BLaER1 (cell line): Measurements from ENCODE around the gene EPB41L4A.
"Not testable (repeated sequence)": the region's sequence is repeated elsewhere in the genome, so short reads cannot be mapped to it uniquely, and the experiment has no call there.

ENCODE experiments used
- H3K27ac ChIP-seq: shearing (Covaris generic); formaldehyde crosslinking; 2 replicates; pipeline ENCODE4 v1.8.1; 2022
- H3K27me3 ChIP-seq: shearing (Covaris generic); formaldehyde crosslinking; 2 replicates; pipeline ENCODE4 v1.8.1; 2022
- H3K36me3 ChIP-seq: shearing (Covaris generic); formaldehyde crosslinking; 2 replicates; pipeline ENCODE4 v1.8.1; 2022
- H3K4me1 ChIP-seq: shearing (Covaris generic); formaldehyde crosslinking; 2 replicates; pipeline ENCODE4 v1.8.1; 2022
- H3K4me2 ChIP-seq: shearing (Covaris generic); formaldehyde crosslinking; 2 replicates; pipeline ENCODE4 v1.8.1; 2022
- H3K4me3 ChIP-seq: shearing (Covaris generic); formaldehyde crosslinking; 2 replicates; pipeline ENCODE4 v1.8.1; 2022
- H3K9ac ChIP-seq: shearing (Covaris generic); formaldehyde crosslinking; 2 replicates; pipeline ENCODE4 v1.8.1; 2022
- H3K9me3 ChIP-seq: shearing (Covaris generic); formaldehyde crosslinking; 2 replicates; pipeline ENCODE4 v1.8.1; 2022
- H4K20me1 ChIP-seq: shearing (Covaris generic); formaldehyde crosslinking; 2 replicates; pipeline ENCODE4 v1.8.1; 2022
- Cebpa-rat ChIP-seq: shearing (Covaris generic); IDR thresholded peaks from 2 replicates; pipeline ENCODE4 v1.8.1; 2022

EPB41L4A gene

DNA sequence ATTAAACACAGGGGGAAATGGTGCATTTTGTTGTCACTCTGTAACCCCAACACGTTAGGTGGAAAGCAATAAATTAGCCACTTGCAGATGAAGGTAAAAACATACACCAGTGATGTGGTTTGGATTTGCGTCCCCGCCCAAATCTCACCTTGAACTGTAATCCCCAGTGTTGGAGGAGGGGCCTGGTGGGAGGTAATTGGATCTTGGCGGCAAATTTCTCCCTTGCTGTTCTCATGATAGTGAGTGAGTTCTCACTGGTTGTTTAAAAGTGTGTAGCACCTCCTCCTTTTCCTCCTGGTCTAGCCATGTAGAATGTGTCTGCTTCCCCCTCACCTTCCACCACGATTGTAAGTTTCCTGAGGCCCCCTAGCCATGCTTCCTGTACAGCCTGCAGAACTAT lies 17.2 kb downstream of the EPB41L4A start:
- no peaks in the 10 kb centered on the region for H3K4me1 ChIP-seq
- TF ChIP-seq Cebpa-rat: no peak
- no peaks in the 10 kb centered on the region for H3K36me3 ChIP-seq

DNA sequence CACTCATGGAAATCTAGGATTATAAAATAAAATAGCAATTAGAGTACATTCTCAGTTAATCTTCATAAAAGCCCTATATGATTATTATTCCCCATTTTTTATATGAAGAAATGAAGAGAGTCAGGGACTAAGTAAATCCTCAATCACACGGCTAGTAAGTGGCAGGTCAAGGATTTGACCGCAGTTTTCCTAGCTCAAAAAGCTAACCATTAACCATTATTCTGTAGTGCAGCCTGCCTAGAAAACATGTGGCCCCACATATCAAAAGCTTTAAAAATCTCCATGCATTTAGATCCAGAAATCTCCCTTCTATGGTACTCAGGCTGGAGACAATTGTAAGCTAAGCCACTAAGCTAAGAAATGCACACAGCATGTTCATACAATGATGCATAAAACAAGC lies 21.4 kb downstream of the EPB41L4A start:
- H3K9ac ChIP-seq: no peak overlapping the region
- no peaks in the 10 kb centered on the region for H3K9me3 ChIP-seq
- no peak overlapping the region for H3K4me2 ChIP-seq
- no peaks in the 10 kb centered on the region for H4K20me1 ChIP-seq
- H3K4me3 ChIP-seq: no peak overlapping the region
- H3K27me3 ChIP-seq: no peaks in the 10 kb centered on the region
- H3K36me3 ChIP-seq: no peaks in the 10 kb centered on the region
- TF ChIP-seq Cebpa-rat: no peak
- no peaks in the 10 kb centered on the region for H3K4me1 ChIP-seq
- H3K27ac ChIP-seq: no peak overlapping the region

More for the DNA sequence above, 17.2 kb downstream of the EPB41L4A start:
- no peak overlapping the region for H3K27ac ChIP-seq
- H4K20me1 ChIP-seq: no peaks in the 10 kb centered on the region
- H3K27me3 ChIP-seq: no peaks in the 10 kb centered on the region
- H3K4me2 ChIP-seq: no peak overlapping the region
- no peaks in the 10 kb centered on the region; the same call in 1 of the 2 replicates for H3K9me3 ChIP-seq
- H3K4me3 ChIP-seq: no peak overlapping the region
- no peak overlapping the region for H3K9ac ChIP-seq

DNA sequence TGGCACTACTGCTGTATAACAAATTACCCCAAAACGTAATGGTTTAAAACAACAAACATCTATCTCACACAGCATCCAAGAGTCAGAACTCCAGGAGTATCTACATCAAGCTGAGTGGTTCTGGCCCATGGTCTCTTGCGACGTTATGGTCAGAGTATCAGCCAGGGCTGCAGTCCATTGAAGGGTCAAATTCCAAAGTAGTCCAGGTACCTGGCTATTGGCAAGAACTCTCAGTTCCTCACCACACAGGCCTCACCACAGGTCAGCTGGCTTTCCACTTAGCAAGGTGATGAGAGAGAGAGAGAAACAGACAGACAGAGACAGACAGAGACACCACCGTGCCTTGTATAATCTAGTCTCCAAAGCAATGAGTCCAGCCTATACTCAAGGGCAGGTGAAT lies 22.6 kb downstream of the EPB41L4A start:
- Histone ChIP-seq H3K4me3 (no peak overlapping the region), H3K4me2 (no peak overlapping the region)
- TF ChIP-seq Cebpa-rat: no peak

DNA sequence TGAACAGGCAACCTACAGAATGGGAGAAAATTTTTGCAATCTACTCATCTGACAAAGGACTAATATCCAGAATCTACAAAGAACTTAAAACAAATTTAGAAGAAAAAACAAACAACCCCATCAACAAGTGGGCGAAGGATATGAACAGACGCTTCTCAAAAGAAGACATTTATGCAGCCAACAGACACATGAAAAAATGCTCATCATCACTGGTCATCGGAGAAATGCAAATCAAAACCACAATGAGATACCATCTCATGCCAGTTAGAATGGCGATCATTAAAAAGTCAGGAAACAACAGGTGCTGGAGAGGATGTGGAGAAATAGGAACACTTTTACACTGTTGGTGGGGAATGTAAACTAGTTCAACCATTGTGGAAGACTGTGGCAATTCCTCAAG lies 23.8 kb downstream of the EPB41L4A start:
- H3K9ac ChIP-seq, H3K27me3 ChIP-seq, H3K4me2 ChIP-seq, H3K36me3 ChIP-seq, H3K4me3 ChIP-seq, H3K4me1 ChIP-seq, H3K27ac ChIP-seq, H4K20me1 ChIP-seq, H3K9me3 ChIP-seq: not testable (repeated sequence)

More for the DNA sequence above, 22.6 kb downstream of the EPB41L4A start:
- no peaks in the 10 kb centered on the region for H3K4me1 ChIP-seq
- no peak overlapping the region for H3K27ac ChIP-seq
- H4K20me1 ChIP-seq: no peaks in the 10 kb centered on the region
- H3K9me3 ChIP-seq: no peaks in the 10 kb centered on the region
- H3K9ac ChIP-seq: no peak overlapping the region
- H3K36me3 ChIP-seq: no peaks in the 10 kb centered on the region
- H3K27me3 ChIP-seq: no peaks in the 10 kb centered on the region

DNA sequence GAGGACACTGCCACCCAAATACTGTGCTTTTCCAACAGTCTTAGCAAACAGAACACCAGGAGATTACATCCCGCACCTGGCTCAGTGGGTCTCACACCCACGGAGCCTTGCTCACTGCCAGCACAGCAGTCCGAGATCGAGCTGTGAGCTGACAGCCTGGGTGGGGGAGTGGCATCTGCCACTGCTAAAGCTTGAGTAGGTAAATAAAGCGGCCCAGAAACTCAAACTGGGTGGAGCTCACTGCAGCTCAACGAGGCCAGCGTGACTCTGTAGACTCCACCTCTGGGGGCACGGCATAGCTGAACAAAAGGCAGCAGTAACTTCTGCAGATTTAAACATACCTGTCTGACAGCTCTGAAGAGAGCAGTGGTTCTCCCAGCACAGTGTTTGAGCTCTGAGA lies 28.8 kb downstream of the EPB41L4A start:
- H3K4me3 ChIP-seq: no peak overlapping the region
- H3K36me3 ChIP-seq: no peaks in the 10 kb centered on the region
- no peak overlapping the region for H3K4me2 ChIP-seq
- no peak overlapping the region for H3K27ac ChIP-seq
- no peak overlapping the region for H3K9ac ChIP-seq
- no peaks in the 10 kb centered on the region for H3K9me3 ChIP-seq
- H3K27me3 ChIP-seq: no peaks in the 10 kb centered on the region
- no peaks in the 10 kb centered on the region for H4K20me1 ChIP-seq
- no peak for TF ChIP-seq Cebpa-rat
- no peaks in the 10 kb centered on the region for H3K4me1 ChIP-seq

DNA sequence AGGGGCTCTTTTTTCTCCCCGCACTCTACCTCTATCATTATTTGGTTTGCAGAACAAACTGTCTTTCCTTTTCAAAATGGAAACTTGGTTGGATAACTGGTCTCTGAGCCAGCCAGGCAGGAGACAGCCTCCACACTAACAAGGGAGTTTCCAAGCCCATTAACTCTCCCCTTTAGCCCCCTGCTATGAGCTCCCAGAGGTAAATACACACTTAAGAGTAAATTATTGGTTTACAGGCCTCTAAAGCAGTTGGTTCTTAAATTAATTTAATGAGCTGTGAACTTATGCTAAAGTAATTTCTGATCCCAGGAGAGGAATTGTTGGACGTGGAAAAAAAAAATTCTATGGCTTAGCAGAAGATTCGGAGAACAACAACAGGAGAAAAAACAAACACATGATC lies 30.3 kb downstream of the EPB41L4A start:
- no peaks in the 10 kb centered on the region for H3K27me3 ChIP-seq
- no peaks in the 10 kb centered on the region for H3K36me3 ChIP-seq
- H3K9me3 ChIP-seq: no peaks in the 10 kb centered on the region
- H4K20me1 ChIP-seq: no peaks in the 10 kb centered on the region
- no peak for TF ChIP-seq Cebpa-rat
- no peak overlapping the region for H3K9ac ChIP-seq
- H3K4me3 ChIP-seq: no peak overlapping the region
- no peak overlapping the region for H3K4me2 ChIP-seq
- H3K4me1 ChIP-seq: no peaks in the 10 kb centered on the region
- H3K27ac ChIP-seq: no peak overlapping the region

DNA sequence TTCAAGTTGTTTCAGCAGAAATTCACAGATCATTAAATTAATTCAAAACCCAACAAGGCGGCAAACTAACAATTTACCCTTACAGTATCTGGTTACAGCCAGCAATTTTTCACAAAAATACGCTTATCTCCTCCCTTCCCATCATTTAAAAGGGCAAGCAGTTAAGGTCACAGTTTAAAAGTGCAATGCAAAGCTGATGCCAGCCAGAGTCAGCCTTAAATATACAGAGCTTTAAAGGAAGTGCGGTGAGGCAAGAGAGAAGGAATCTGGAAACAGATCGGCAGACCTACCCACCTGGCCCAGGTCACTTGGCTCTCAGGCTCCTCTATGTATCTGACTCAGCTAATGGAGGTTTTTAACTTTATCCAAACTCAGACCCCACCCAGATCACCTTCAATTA lies 31.0 kb downstream of the EPB41L4A start:
- no peak overlapping the region for H3K4me2 ChIP-seq
- H3K4me1 ChIP-seq: no peaks in the 10 kb centered on the region
- TF ChIP-seq Cebpa-rat: no peak
- H3K4me3 ChIP-seq: no peak overlapping the region
- no peaks in the 10 kb centered on the region for H4K20me1 ChIP-seq
- no peak overlapping the region for H3K27ac ChIP-seq
- no peaks in the 10 kb centered on the region for H3K36me3 ChIP-seq
- H3K9ac ChIP-seq: no peak overlapping the region
- no peaks in the 10 kb centered on the region for H3K9me3 ChIP-seq
- H3K27me3 ChIP-seq: no peaks in the 10 kb centered on the region

DNA sequence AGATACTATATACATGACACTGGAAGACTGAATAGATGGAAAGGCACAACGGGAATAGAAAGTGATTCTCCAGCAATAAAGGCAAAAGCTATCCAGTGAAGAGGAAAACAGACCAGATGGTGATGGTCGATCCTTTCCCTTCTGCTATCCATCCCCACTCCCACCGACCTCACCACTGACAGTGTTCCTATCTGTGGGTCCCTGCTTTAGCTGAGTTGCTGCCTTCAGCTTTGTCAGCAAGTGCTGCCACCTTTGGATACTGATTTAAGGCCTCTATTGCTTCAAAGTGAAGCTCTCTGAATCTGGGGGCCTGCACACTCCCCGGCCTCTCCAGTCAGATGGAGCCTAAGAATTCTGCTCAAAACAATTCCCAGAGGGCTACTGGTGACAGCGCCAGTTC lies 32.3 kb downstream of the EPB41L4A start:
- Histone ChIP-seq H4K20me1 (no peaks in the 10 kb centered on the region), H3K4me3 (no peak overlapping the region), H3K27me3 (no peaks in the 10 kb centered on the region), H3K9ac (no peak overlapping the region), H3K9me3 (no peaks in the 10 kb centered on the region), H3K36me3 (no peaks in the 10 kb centered on the region), H3K4me2 (no peak overlapping the region), H3K4me1 (no peaks in the 10 kb centered on the region), H3K27ac (no peak overlapping the region)
- no peak for TF ChIP-seq Cebpa-rat

DNA sequence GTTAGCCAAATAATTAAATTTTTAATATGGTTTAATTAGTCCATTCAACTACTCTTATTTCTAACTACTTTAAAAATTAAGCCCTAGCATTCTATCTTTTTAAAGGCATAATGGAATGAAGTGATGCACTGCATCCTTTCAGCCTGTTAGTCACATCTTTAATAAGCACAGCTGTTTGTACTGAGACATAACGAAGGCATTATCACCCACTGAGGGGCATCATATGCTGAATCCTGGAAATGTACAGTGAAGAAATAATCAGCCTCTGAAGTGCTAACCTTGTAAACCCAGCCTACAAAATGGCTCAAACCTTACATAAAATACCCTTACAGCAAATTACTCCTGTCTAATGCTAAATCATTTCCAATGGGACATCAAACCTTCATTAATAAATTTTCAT lies 33.1 kb downstream of the EPB41L4A start:
- no peak overlapping the region for H3K4me3 ChIP-seq
- no peaks in the 10 kb centered on the region for H3K4me1 ChIP-seq
- no peaks in the 10 kb centered on the region for H3K36me3 ChIP-seq
- no peak for TF ChIP-seq Cebpa-rat
- H3K27ac ChIP-seq: no peak overlapping the region
- no peak overlapping the region for H3K9ac ChIP-seq
- no peaks in the 10 kb centered on the region for H3K27me3 ChIP-seq
- H3K9me3 ChIP-seq: no peaks in the 10 kb centered on the region
- H4K20me1 ChIP-seq: no peaks in the 10 kb centered on the region
- H3K4me2 ChIP-seq: no peak overlapping the region

DNA sequence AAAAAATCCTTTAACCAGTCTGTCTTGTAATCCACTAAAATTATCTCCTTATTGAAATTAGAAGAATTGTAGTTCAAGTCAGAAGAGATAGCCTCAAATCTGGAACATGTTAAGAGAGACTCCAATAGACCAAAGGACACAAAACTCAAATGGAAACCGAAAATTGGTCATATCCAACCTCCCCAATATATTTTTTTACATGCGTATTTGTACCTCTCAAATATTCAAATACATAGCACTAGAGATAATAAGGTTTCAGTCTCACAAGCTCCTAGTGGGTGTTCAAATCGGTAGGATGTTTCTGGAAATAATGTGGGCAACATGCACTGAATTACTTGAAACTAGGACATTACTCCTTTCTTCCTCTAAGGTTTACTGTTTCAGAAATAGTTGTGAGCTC lies 33.5 kb downstream of the EPB41L4A start:
- no peaks in the 10 kb centered on the region for H3K4me1 ChIP-seq
- H3K9me3 ChIP-seq: no peaks in the 10 kb centered on the region
- H3K9ac ChIP-seq: no peak overlapping the region
- H3K27me3 ChIP-seq: no peaks in the 10 kb centered on the region
- H3K4me3 ChIP-seq: no peak overlapping the region
- H3K4me2 ChIP-seq: no peak overlapping the region
- H4K20me1 ChIP-seq: no peaks in the 10 kb centered on the region
- H3K27ac ChIP-seq: no peak overlapping the region
- no peaks in the 10 kb centered on the region for H3K36me3 ChIP-seq
- TF ChIP-seq Cebpa-rat: no peak

DNA sequence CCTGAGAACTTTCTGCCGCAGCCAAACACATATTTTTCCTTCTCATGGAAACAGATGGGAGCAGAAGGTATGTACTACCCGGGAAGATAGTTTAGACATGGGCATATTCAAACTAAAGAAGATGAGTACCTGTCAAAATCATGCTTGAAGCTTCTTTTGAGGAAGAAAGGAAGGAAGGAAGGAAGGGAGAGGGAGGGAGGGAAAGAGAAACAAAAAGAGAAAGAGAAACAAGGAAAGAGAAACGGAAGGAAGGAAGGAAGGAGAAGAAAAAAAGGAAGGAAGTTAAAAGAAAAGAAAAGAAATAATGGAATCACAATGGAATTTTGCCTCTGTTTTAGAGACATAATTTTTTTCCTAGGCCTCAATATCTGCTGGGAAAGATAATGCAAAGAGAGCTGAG lies 34.6 kb downstream of the EPB41L4A start:
- H3K4me1 ChIP-seq: no peaks in the 10 kb centered on the region

More for the DNA sequence above, 34.6 kb downstream of the EPB41L4A start:
- Histone ChIP-seq H3K9ac (no peak overlapping the region), H3K27ac (no peak overlapping the region), H3K36me3 (no peaks in the 10 kb centered on the region), H4K20me1 (no peaks in the 10 kb centered on the region), H3K4me3 (no peak overlapping the region), H3K4me2 (no peak overlapping the region), H3K9me3 (no peaks in the 10 kb centered on the region), H3K27me3 (no peaks in the 10 kb centered on the region)
- TF ChIP-seq Cebpa-rat: no peak
